HepG2 (cell line): ENCODE measurements around the gene CCL19. TPM values are rescaled to one million over a fixed set of nuclear protein-coding genes. Genes with fewer than 3 reads are reported as not detected.

Experiments
- ASH2L ChIP-seq: fragments of 300-600, 200-600 bp; sonication (generic); IDR thresholded peaks from 2 replicates; pipeline ENCODE4 v1.7.0; 2017; ENCODE audit warnings: low read depth, mild to moderate bottlenecking, moderate library complexity, mixed read lengths, low read length; ENCODE audit not compliant: insufficient read length
- CBX2 ChIP-seq, 2 experiments: fragments of 200-600 bp in 1 of 2; sonication (generic); formaldehyde crosslinking in 1 of 2; IDR thresholded peaks; 2 replicates each; pipeline versions ENCODE4 v1.7.0 to v1.8.1; 2018 to 2022; ENCODE audit warnings: low read depth in 2 of 2, low read length in 1 of 2, mild to moderate bottlenecking in 1 of 2, missing genetic modification reagents in 1 of 2
- JUN ChIP-seq: sonication (generic); formaldehyde crosslinking; IDR thresholded peaks from 2 replicates; pipeline ENCODE4 v1.4.0; 2020; ENCODE audit warnings: mild to moderate bottlenecking, missing genetic modification reagents
- TOPORS ChIP-seq: sonication (generic); formaldehyde crosslinking; IDR thresholded peaks from 2 replicates; pipeline ENCODE4 v1.8.0; 2023; ENCODE audit warnings: mild to moderate bottlenecking, missing genetic modification reagents
- ZFX ChIP-seq: sonication (generic); formaldehyde crosslinking; IDR thresholded peaks from 2 replicates; pipeline ENCODE4 v1.4.0; 2020; ENCODE audit warnings: mild to moderate bottlenecking, low read depth, missing genetic modification reagents, moderate library complexity
- ZNF563 ChIP-seq: sonication (generic); formaldehyde crosslinking; IDR thresholded peaks from 2 replicates; pipeline ENCODE4 v1.8.0; 2022; ENCODE audit warnings: mild to moderate bottlenecking, moderate library complexity, missing genetic modification reagents
- ZNF564 ChIP-seq: sonication (generic); formaldehyde crosslinking; IDR thresholded peaks from 2 replicates; pipeline ENCODE4 v1.8.1; 2023; ENCODE audit warnings: mild to moderate bottlenecking, missing genetic modification reagents
- ZNF572 ChIP-seq: sonication (generic); formaldehyde crosslinking; IDR thresholded peaks from 2 replicates; pipeline ENCODE4 v1.5.1; 2020; ENCODE audit warnings: mild to moderate bottlenecking, missing genetic modification reagents
- polyA plus RNA-seq, 8 experiments: library from polyadenylated mRNA; depleted of rRNA in 3 of 8; stranded (reverse) in 7 of 8; unstranded in 1 of 8; fragments of >200 nt; fragmentation: Illumina TruSeq in 4 of 8; extraction: Trizol in 4 of 8; gene quantifications; 2 replicates each; pipeline versions ENCODE4 v1.2.1 to v1.2.3, GENCODE V29; 2011 to 2016; ENCODE audit warnings: low read depth in 4 of 8, missing spikeins in 1 of 8, mixed read lengths in 1 of 8; ENCODE audit not compliant: insufficient read depth in 1 of 8
- total RNA-seq, 5 experiments: library from RNA; depleted of rRNA; stranded (reverse); fragments of >200 nt; fragmentation: Illumina TruSeq; extraction: Trizol; gene quantifications; 2 replicates each; pipeline ENCODE4 v1.2.3, GENCODE V29; 2016; ENCODE audit warnings: low read depth in 1 of 5
- TF ChIP-seq, protein P1 (sequence below): sonication (generic); formaldehyde crosslinking; IDR thresholded peaks from 2 replicates; pipeline ENCODE4 v1.4.0; 2020; ENCODE audit warnings: mild to moderate bottlenecking, missing genetic modification reagents
- TF ChIP-seq, protein P2 (sequence below): sonication (generic); formaldehyde crosslinking; IDR thresholded peaks from 2 replicates; pipeline ENCODE4 v1.4.0; 2020; ENCODE audit warnings: missing genetic modification reagents, mild to moderate bottlenecking, borderline replicate concordance
- TF ChIP-seq, protein P3 (sequence below): sonication (generic); formaldehyde crosslinking; IDR thresholded peaks from 2 replicates; pipeline ENCODE4 v1.8.1; 2023; ENCODE audit warnings: mild to moderate bottlenecking, missing genetic modification reagents, borderline replicate concordance
- TF ChIP-seq, protein P4 (sequence below): sonication (generic); formaldehyde crosslinking; IDR thresholded peaks from 2 replicates; pipeline ENCODE4 v1.4.0; 2020; ENCODE audit warnings: missing genetic modification reagents
- TF ChIP-seq, protein P5 (sequence below): sonication (generic); formaldehyde crosslinking; conservative IDR thresholded peaks from 2 replicates; pipeline ENCODE4 v1.8.0; 2022; ENCODE audit warnings: low read depth, missing genetic modification reagents

Gene CCL19
- total and polyA plus RNA-seq, 2 of the 13 experiments (the other 11 are each of a cell fraction or from before 2014, with no cell fraction given): not detected

DNA sequence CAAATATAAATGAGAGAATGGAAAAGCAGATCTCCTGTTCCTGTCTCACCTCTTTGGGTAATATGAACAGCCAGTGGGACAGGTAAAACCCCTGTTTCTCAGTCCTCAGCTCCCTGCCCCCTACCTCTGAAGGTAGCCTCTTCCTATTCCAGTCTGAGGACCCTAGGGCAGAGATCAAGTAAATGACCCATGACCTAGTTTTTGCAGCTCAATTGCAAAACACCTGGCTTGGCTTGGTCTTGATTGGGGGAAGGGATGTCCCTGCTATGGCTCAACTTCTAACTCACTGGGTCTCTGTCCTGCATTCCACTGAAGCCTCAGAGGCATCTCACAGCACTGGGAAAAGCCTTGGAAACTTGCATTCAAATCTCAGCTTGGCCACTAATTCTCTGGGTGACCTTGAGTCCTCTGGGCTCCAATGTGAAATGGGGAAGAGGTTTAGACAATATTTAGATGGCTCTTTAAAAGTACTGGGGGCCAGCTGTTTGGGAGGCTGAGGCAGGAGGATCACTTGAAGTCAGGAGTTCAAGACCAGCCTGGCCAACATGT, 46.2 kb downstream of the CCL19 start (continued):
- TF ChIP-seq, protein P1, sequence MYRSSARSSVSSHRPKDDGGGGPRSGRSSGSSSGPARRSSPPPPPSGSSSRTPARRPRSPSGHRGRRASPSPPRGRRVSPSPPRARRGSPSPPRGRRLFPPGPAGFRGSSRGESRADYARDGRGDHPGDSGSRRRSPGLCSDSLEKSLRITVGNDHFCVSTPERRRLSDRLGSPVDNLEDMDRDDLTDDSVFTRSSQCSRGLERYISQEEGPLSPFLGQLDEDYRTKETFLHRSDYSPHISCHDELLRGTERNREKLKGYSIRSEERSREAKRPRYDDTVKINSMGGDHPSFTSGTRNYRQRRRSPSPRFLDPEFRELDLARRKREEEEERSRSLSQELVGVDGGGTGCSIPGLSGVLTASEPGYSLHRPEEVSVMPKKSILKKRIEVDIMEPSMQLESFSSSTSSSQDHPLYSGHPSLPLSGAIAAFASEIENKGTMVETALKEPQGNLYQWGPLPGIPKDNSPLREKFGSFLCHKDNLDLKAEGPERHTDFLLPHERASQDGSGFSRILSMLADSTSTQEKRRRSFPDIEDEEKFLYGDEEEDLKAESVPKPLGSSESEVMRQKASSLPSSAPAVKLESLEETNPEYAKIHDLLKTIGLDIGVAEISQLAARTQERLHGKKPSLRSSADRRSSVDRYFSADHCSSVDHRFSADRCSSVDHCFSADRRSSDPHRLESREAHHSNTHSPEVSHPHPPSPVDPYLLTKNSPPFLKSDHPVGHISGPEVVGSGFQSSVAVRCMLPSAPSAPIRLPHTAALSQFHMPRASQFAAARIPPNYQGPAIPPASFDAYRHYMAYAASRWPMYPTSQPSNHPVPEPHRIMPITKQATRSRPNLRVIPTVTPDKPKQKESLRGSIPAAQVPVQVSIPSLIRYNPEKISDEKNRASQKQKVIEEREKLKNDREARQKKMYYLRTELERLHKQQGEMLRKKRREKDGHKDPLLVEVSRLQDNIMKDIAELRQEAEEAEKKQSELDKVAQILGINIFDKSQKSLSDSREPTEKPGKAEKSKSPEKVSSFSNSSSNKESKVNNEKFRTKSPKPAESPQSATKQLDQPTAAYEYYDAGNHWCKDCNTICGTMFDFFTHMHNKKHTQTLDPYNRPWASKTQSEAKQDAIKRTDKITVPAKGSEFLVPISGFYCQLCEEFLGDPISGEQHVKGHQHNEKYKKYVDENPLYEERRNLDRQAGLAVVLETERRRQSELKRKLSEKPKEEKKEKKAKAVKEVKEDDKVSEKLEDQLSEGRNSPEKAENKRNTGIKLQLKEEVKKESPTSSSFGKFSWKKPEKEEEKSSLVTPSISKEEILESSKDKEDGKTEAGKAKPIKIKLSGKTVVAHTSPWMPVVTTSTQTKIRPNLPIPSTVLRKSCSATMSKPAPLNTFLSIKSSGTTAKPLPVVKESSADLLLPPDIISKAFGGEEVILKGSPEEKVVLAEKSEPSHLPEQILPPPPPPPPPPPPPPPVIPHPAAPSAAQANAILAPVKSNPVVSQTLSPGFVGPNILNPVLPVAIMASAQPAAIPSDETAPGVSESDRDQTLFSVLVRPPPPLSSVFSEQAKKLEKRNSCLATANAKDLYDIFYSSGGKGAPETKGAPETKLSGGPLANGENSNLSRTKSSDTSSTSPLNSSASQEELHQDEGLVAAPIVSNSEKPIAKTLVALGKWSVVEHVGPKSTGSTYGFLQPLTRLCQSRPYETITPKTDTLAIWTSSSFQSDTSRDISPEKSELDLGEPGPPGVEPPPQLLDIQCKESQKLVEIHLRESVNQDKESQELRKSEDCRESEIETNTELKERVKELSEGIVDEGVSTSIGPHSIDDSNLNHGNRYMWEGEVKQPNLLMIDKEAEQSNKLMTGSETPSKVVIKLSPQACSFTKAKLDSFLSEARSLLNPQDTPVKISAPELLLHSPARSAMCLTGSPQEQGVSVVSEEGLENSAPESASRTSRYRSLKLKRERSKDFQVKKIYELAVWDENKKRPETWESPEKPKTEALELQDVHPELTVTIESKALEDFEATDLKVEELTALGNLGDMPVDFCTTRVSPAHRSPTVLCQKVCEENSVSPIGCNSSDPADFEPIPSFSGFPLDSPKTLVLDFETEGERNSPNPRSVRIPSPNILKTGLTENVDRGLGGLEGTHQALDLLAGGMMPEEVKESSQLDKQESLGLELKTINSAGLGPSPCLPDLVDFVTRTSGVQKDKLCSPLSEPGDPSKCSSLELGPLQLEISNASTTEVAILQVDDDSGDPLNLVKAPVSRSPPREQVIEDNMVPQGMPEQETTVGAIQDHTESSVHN (CRISPR knock-in tag): peak; percentile 66; the same call in 1 of the 2 replicates
- TF ChIP-seq ASH2L (peak; percentile 76), JUN (CRISPR knock-in tag) (0 out of 2 replicates have a peak, but pooled peaks have one; percentile 35), ZFX (CRISPR knock-in tag) (no peak), CBX2 (IDR thresholded peaks at IDR 0.05; ENCODE audit: low read depth, low read length) (no peak), CBX2 (CRISPR knock-in tag; IDR thresholded peaks at IDR 0.05; ENCODE audit: low read depth) (no peak), ZNF572 (CRISPR knock-in tag) (0 out of 2 replicates have a peak, but pooled peaks have one; percentile 54), TOPORS (no peak), ZNF563 (CRISPR knock-in tag) (no peak), ZNF564 (0 out of 2 replicates have a peak, but pooled peaks have one; percentile 10)
- TF ChIP-seq, protein P2, sequence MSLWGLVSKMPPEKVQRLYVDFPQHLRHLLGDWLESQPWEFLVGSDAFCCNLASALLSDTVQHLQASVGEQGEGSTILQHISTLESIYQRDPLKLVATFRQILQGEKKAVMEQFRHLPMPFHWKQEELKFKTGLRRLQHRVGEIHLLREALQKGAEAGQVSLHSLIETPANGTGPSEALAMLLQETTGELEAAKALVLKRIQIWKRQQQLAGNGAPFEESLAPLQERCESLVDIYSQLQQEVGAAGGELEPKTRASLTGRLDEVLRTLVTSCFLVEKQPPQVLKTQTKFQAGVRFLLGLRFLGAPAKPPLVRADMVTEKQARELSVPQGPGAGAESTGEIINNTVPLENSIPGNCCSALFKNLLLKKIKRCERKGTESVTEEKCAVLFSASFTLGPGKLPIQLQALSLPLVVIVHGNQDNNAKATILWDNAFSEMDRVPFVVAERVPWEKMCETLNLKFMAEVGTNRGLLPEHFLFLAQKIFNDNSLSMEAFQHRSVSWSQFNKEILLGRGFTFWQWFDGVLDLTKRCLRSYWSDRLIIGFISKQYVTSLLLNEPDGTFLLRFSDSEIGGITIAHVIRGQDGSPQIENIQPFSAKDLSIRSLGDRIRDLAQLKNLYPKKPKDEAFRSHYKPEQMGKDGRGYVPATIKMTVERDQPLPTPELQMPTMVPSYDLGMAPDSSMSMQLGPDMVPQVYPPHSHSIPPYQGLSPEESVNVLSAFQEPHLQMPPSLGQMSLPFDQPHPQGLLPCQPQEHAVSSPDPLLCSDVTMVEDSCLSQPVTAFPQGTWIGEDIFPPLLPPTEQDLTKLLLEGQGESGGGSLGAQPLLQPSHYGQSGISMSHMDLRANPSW (CRISPR knock-in tag): no peak
- TF ChIP-seq, protein P3, sequence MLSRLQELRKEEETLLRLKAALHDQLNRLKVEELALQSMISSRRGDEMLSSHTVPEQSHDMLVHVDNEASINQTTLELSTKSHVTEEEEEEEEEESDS (CRISPR knock-in tag): no peak
- TF ChIP-seq, protein P4, sequence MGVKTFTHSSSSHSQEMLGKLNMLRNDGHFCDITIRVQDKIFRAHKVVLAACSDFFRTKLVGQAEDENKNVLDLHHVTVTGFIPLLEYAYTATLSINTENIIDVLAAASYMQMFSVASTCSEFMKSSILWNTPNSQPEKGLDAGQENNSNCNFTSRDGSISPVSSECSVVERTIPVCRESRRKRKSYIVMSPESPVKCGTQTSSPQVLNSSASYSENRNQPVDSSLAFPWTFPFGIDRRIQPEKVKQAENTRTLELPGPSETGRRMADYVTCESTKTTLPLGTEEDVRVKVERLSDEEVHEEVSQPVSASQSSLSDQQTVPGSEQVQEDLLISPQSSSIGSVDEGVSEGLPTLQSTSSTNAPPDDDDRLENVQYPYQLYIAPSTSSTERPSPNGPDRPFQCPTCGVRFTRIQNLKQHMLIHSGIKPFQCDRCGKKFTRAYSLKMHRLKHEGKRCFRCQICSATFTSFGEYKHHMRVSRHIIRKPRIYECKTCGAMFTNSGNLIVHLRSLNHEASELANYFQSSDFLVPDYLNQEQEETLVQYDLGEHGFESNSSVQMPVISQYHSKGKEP (CRISPR knock-in tag): no peak
- TF ChIP-seq, protein P5, sequence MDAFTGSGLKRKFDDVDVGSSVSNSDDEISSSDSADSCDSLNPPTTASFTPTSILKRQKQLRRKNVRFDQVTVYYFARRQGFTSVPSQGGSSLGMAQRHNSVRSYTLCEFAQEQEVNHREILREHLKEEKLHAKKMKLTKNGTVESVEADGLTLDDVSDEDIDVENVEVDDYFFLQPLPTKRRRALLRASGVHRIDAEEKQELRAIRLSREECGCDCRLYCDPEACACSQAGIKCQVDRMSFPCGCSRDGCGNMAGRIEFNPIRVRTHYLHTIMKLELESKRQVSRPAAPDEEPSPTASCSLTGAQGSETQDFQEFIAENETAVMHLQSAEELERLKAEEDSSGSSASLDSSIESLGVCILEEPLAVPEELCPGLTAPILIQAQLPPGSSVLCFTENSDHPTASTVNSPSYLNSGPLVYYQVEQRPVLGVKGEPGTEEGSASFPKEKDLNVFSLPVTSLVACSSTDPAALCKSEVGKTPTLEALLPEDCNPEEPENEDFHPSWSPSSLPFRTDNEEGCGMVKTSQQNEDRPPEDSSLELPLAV: no peak
